Fibroblast of mammary gland (primary cell): ENCODE measurements around the gene UNC79.

Source experiments
- DNase-seq: peaks from one replicate; pipeline ENCODE4 v3.0.0-alpha.2; 2010; ENCODE audit warnings: low read depth
- H3K4me3 ChIP-seq: 2 replicates; pipeline ENCODE4 v1.5.1; 2011; ENCODE audit warnings: low read depth, mild to moderate bottlenecking, low read length, moderate library complexity; ENCODE audit not compliant: control insufficient read depth
- CTCF ChIP-seq: conservative IDR thresholded peaks from 2 replicates; pipeline ENCODE4 v1.5.1; 2011; ENCODE audit warnings: low read depth, low read length, inconsistent platforms; ENCODE audit not compliant: control insufficient read depth, insufficient read depth

Gene UNC79

DNA sequence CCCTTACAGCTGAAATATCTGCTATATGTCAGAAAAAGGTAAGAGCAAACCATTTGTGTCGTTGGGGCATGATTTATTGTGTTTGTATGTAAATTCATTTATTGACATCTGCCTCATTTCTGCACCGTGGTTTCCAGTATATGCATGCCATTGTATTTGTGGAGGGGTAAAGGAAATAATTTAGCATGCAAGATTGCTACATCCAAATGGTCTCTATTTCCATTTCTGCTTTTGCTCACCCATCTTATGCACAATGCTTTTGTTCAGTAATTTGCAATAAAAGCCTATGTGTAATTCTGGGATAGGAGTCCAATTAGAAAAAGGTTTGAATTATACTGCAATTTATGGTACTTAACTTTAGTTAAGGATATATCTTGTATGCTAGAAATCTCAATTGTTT lies 101.8 kb downstream of the UNC79 start:
- no peak for TF ChIP-seq CTCF
- no peak overlapping the region for H3K4me3 ChIP-seq
- no peak for DNase-seq

- TF ChIP-seq CTCF = no peak
- no peak overlapping the region for H3K4me3 ChIP-seq
- no peak for DNase-seq
These were observed 102.7 kb downstream of the UNC79 start for GRCh38 chr14:93533437-93533836.

- no peak for DNase-seq
- no peak for TF ChIP-seq CTCF
- no peak overlapping the region for H3K4me3 ChIP-seq
These were observed 103.1 kb downstream of the UNC79 start for GRCh38 chr14:93533842-93534241.

DNA sequence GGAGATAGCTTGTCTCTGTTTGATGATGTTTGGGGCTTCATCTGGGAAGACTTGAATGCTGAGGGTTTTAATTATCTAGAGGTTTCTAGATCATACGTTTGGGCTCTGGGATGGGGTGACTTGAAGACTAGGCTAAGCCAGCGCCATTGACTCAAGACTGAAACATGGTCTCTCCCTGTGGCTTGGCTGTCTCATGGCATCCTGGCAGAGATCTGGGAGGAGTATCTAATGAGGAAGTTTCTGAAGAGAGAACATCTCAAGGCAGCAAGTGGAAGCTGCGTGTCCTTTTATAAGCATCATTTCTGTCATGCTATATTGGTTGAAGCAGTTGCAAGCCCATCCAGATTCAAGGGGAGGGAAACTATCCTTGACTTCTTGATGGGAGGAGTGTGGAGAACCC lies 104.8 kb downstream of the UNC79 start:
- DNase-seq = no peak
- TF ChIP-seq CTCF = no peak
- H3K4me3 ChIP-seq = no peak overlapping the region

GRCh38 chr14:93536945-93537344 lies 106.2 kb downstream of the UNC79 start:
- peak; percentile 31 for DNase-seq
- TF ChIP-seq CTCF = peak; percentile 25
- no peak overlapping the region for H3K4me3 ChIP-seq

DNA sequence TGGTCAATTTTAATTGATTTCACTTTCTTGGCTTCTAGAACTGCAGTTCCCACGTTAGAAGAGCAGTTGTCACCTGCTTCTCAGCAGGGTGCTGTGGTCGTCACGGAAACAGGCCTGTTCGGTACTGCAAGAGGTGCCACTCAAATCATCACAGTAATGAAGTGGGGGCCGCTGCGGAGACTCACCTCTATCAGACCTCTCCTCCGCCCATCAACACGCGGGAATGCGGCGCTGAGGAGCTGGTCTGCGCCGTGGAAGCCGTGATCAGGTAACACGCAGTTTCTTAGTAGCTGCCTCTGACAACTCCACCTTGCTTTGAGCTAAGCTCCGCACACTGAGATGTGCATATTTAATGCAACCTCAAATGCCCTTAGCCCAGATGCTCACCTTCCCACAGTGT lies 107.2 kb downstream of the UNC79 start:
- H3K4me3 ChIP-seq = no peak overlapping the region
- no peak for DNase-seq
- no peak for TF ChIP-seq CTCF

DNA sequence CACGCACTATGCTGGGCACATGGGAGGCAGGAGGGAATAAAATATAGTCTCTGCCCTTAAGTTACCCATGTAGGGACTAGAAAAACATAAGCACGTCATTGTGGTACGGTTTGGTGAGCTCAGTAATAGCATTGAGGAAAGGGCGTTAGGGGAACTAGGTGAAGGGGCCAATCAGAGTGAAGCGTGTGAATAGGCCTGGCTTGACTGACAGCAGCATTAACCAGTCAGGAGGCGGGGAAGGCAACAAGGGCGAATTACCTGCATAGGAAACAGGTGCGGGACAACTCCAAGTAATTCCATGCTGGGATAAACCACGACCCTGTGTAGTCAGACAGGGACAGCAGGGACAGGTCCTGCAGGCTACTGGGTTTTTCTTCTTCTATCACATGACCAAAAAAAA lies 107.7 kb downstream of the UNC79 start:
- peak; percentile 28 for DNase-seq
- TF ChIP-seq CTCF = no peak

More for the DNA sequence above, 107.7 kb downstream of the UNC79 start:
- H3K4me3 ChIP-seq = no peak overlapping the region
